ENCODE measurements around the gene DDX20.

DNA sequence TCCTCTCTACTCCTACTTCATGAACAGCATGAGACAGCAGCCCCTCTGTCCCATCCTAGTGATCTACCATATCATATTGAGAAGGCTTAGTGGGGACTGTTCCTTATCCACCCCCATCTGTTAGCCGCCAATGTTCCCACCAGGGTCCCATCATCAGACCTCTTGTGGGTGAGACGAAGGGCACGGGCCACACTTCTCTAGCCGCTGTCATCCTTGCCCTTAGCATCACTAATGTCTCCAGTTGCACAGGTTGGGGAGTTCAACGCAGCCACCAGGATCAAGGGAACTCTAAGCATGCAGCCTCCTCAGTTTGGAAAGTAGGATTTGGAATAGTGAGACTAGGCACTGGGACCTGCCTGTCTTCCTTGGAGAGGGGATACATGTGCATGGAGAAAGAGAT lies 36.6 kb upstream of the DDX20 start:
- TF ChIP-seq, protein P1, sequence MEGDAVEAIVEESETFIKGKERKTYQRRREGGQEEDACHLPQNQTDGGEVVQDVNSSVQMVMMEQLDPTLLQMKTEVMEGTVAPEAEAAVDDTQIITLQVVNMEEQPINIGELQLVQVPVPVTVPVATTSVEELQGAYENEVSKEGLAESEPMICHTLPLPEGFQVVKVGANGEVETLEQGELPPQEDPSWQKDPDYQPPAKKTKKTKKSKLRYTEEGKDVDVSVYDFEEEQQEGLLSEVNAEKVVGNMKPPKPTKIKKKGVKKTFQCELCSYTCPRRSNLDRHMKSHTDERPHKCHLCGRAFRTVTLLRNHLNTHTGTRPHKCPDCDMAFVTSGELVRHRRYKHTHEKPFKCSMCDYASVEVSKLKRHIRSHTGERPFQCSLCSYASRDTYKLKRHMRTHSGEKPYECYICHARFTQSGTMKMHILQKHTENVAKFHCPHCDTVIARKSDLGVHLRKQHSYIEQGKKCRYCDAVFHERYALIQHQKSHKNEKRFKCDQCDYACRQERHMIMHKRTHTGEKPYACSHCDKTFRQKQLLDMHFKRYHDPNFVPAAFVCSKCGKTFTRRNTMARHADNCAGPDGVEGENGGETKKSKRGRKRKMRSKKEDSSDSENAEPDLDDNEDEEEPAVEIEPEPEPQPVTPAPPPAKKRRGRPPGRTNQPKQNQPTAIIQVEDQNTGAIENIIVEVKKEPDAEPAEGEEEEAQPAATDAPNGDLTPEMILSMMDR (IDR thresholded peaks at IDR 0.05; ENCODE audit: low read length): no peak
- TF ChIP-seq EZH2 (IDR thresholded peaks at IDR 0.05; ENCODE audit: borderline replicate concordance, low read length): no peak
